Lung (tissue), 12 donors: Measurements from ENCODE around the gene PROB1. TPM values are rescaled to one million over a fixed set of nuclear protein-coding genes. Genes with fewer than 3 reads are reported as not detected.

Experiments
- ATAC-seq: fragments of 200-7000 bp; cut with Tn5 transposase; one replicate; pipeline ENCODE4 v1.9.1; 2020; ENCODE audit warnings: moderate number of reproducible peaks; ENCODE audit not compliant: insufficient read depth, low FRiP score
- DNase-seq, 3 donors: peaks; one replicate each; pipeline ENCODE4 v3.0.0-alpha.2; 2013 to 2017
- H3K27ac ChIP-seq, 2 donors: one replicate each; pipeline ENCODE4 v1.5.1; 2013; ENCODE audit warnings: mild to moderate bottlenecking in 2 of 2, moderate library complexity in 2 of 2, control low read depth in 1 of 2, inconsistent platforms in 1 of 2, low read depth in 1 of 2, low read length in 1 of 2
- H3K27me3 ChIP-seq, 3 donors: one replicate each; pipeline ENCODE4 v1.5.1; 2013; ENCODE audit warnings: low read length in 2 of 3; ENCODE audit not compliant: control insufficient read depth in 3 of 3, insufficient read depth in 3 of 3
- H3K36me3 ChIP-seq, 4 donors: one replicate each; pipeline ENCODE4 v1.5.1; 2013; ENCODE audit warnings: low read length in 4 of 4, mild to moderate bottlenecking in 1 of 4, moderate library complexity in 1 of 4; ENCODE audit not compliant: control insufficient read depth in 4 of 4, insufficient read depth in 4 of 4
- H3K4me1 ChIP-seq, 5 donors: one replicate each; pipeline ENCODE4 v1.5.1; 2013; ENCODE audit warnings: low read length in 5 of 5, mild to moderate bottlenecking in 2 of 5, moderate library complexity in 1 of 5; ENCODE audit not compliant: control insufficient read depth in 5 of 5, insufficient read depth in 5 of 5
- H3K4me3 ChIP-seq: one replicate; pipeline ENCODE4 v1.5.1; 2013; ENCODE audit warnings: mild to moderate bottlenecking, control low read depth, moderate library complexity
- H3K9ac ChIP-seq, 2 donors: one replicate each; pipeline ENCODE4 v1.5.1; 2013; ENCODE audit warnings: low read length in 2 of 2, control low read depth in 1 of 2; ENCODE audit not compliant: insufficient read depth in 1 of 2
- H3K9me3 ChIP-seq, 4 donors: one replicate each; pipeline ENCODE4 v1.5.1; 2013; ENCODE audit warnings: low read length in 3 of 4, mild to moderate bottlenecking in 1 of 4, moderate library complexity in 1 of 4; ENCODE audit not compliant: control insufficient read depth in 4 of 4, insufficient read depth in 3 of 4
- CTCF ChIP-seq: IDR thresholded peaks from 2 replicates; pipeline ENCODE4 v1.5.1; 2012; ENCODE audit warnings: mild to moderate bottlenecking; ENCODE audit errors: control extremely low read depth, extremely low read depth
- WGBS, 2 donors: extraction: QIAGEN DNeasy Blood & Tissue Kit; methylation state at CpG; one replicate each; pipeline ENCODE4 v1.1.7; 2013; 5-methylcytosine and 5-hydroxymethylcytosine counted together
- polyA plus RNA-seq, 2 donors: library from polyadenylated mRNA; stranded (reverse); fragments of 200-250 nt; gene quantifications; one replicate each; pipeline ENCODE4 v1.2.1, GENCODE V29; 2013
- total RNA-seq, 2 donors: library from RNA; depleted of rRNA in 1 of 2; stranded (reverse); fragments of >200 nt in 1 of 2; gene quantifications; one replicate each; pipeline ENCODE4 v1.2.1, GENCODE V29; 2014 to 2021
- donor health status: control.
- donor health status: control.
- donor health status: Bipolar disorder and iron deficiency.
- donor health status: healthy.
- donor health status: DM: yes; HTN: yes; CAD: no.

PROB1 gene
- total and polyA plus RNA-seq, 4 donors, result 0.33 to 2.2 (median 0.72) TPM

DNA sequence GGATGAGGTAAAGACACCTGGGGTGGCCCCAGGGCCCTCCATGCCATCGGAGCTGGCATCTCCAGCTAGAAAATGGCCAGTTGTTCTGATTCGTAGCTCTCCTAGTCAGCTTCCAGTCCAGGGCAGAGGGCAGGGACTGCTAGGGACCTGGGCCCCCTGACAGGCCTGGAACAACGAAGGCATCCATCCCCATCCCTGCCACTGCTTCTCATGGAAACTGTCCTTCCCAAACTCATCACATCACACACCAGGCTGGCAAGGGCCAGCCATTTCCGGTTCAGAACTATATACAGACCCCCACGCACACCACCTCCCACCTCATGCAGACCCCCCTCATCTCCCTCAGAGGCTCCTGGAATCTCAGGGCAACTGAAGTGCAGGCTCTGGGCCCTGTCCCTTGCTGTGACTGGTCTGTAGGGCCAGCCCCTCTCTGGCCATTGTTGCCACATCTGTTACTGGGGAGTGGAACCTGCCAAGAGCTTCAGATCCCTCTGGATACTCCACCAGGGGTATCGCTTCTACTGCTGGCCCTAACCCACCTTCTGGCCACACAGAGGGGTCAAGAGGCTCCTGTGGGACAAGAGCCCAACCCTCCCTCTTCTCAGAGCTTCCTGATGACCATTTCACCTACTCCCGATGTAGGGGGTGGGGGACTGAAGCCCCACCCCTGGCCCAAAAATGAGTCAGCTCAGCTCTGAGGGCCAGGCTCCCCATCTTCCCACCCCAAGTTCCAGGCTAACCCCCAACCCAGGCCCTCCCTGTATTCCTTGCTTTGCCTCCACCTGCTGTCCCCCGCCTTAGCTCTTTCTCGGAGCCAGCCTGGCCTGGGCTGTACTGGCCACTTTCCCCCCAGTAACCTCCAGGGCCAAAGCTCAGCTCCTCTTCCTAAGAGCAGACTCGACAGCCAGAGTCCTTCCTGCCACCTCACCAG lies 4.0 kb downstream of the PROB1 start:
- H3K27ac ChIP-seq, result peak overlapping the region; percentile 21 to 22

GRCh38 chr5:139389701-139390638 lies 4.9 kb downstream of the PROB1 start, which contains the start of gene MZB1:
Gene MZB1 (minus strand): TSS chr5:139389913. CDS start chr5:139389856, 57 bp downstream.
- TF ChIP-seq CTCF, result no peak
- peaks cover 0 to 29% (median 7%) of the 10 kb centered on the region in 5 donors for H3K4me1 ChIP-seq
- no peak within 1 kb of the TSS for H3K4me3 ChIP-seq
- H3K27ac ChIP-seq, result peak within 1 kb of the TSS in 1 of 2 donors; percentile 21
- H3K9me3 ChIP-seq, result peaks cover 0 to 2% (median 0%) of the 10 kb centered on the region in 4 donors
- WGBS, 2 donors, result 56 to 71% methylated on average over 11 of the region's 11 CpGs
- ATAC-seq (no peak), DNase-seq (no peak)
- no peak within 1 kb of the TSS for H3K9ac ChIP-seq
- H3K36me3 ChIP-seq, result no peaks in the 10 kb centered on the region
- peaks cover 0 to 21% (median 11%) of the 10 kb centered on the region in 3 donors for H3K27me3 ChIP-seq

More for the DNA sequence above, 4.0 kb downstream of the PROB1 start:
- ATAC-seq, result no peak
- H3K27me3 ChIP-seq, result peaks cover 0 to 27% (median 17%) of the 10 kb centered on the region in 3 donors
- DNase-seq, result no peak
- peaks cover 0 to 31% (median 7%) of the 10 kb centered on the region in 5 donors for H3K4me1 ChIP-seq
- no peaks in the 10 kb centered on the region for H3K36me3 ChIP-seq
- no peak overlapping the region for H3K4me3 ChIP-seq
- H3K9me3 ChIP-seq, result peaks cover 0 to 2% (median 0%) of the 10 kb centered on the region in 4 donors
- 79 to 80% methylated on average over 10 of the region's 10 CpGs for WGBS, 2 donors
- no peak overlapping the region for H3K9ac ChIP-seq
- TF ChIP-seq CTCF, result no peak

DNA sequence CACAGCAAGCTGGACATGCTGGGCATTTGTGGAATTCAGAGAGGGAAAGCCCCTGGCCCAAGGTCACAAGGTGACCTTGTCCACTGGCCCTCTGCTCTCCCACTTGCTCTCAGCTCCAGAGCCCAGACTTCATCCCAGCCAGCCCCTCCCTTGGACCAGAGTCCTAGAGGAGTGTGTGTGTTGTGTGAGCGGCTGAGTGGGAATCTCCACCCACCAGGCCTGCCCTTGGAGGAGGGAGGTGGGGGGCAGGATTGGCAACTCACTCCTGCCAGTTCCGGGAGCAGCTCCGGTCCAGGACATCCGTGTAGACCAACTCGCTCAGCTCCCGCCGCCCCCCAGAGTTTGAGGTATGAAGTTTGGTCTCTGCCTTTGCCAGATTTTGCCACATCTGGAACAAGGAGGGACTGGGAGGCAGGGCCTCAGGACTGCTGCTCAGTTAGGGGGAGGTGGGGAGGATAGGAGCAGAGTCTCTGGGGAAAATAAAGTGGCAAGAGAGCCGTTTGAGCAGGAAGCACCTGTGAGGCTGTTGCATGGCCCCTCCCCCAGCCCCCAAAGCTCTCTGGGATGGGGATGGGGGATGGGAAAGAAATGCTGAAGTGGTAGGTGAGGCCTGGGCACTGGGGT lies 6.6 kb downstream of the PROB1 start:
- no peak overlapping the region for H3K4me3 ChIP-seq
- ATAC-seq (no peak), DNase-seq (peak; percentile 22 to 47 (median 40))
- H3K4me1 ChIP-seq, result peaks cover 0 to 18% (median 7%) of the 10 kb centered on the region in 5 donors
- WGBS, 2 donors, result 4 to 15% methylated on average over 8 of the region's 8 CpGs
- peaks cover 0 to 16% (median 5%) of the 10 kb centered on the region in 3 donors for H3K27me3 ChIP-seq
- no peaks in the 10 kb centered on the region for H3K36me3 ChIP-seq
- no peak for TF ChIP-seq CTCF
- H3K9ac ChIP-seq, result no peak overlapping the region
- H3K9me3 ChIP-seq, result peaks cover 0 to 2% (median 0%) of the 10 kb centered on the region in 4 donors
- no peak overlapping the region for H3K27ac ChIP-seq
